ENCODE measurements around the gene ABHD10.

ABHD10 gene

DNA sequence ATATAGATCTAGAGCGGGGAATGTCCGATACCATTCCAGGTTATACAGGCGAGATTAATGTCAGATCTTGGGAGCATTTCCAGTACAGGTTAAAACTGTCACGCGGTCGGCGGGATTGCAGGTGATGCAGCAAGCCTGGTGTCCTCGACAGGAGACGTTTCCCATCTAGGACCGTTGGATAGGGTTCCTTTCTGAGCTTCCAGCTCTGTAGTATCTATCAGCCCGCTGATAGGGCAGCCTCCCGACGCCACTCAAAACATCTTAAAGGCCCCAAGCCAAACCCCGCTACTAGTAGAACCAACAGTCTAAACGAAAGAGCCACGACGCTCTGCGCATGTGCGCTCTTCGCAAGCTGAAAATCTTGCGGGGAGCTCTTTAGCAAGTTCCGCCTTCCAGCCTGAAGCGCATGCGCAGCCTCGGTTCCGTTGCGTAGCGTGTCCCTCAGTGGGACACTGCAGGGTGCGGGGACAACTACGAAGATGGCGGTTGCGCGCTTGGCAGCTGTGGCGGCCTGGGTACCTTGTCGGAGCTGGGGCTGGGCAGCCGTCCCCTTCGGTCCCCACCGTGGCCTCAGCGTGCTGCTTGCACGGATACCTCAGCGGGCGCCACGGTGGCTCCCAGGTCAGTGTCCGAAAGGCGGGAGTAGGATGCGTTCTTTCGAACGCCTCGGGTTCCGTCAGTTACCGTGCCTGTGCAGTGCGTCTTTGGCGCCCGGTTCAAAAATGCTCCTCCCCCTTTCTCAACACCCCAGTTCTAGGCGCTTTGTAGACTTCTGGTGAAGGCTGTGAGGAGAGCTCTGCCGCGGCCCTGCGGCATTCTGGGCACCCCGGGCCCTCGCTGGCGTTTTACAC lies at the start of gene ABHD10:
TSS of gene ABHD10 (plus strand) at position 444 of the 851 bp plus-strand sequence. CDS start at position 480, 36 bp downstream.
- peak; percentile 99 for DNase-seq (ENCODE audit: low spot score)

DNA sequence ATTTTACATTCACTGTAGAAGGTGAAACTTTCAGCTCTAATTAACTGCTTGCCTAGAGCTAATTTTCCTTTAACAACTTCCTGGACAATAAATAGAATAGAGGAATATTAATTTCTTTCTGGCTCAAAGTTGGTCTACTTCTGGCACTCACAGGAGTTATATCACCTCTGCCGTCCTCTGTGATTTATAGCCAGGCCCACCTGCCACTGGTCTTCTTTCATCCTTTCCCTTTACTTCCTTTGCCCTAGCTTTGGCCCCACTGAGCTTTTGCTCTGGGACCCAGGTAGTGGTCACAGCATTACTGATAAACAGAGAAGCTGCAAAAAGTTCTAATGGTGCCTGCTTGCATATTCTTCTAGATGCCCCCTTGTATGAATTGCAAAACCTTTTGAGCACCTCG lies 49.3 kb upstream of the ABHD10 start:
- no peak for DNase-seq (ENCODE audit: low spot score)

DNA sequence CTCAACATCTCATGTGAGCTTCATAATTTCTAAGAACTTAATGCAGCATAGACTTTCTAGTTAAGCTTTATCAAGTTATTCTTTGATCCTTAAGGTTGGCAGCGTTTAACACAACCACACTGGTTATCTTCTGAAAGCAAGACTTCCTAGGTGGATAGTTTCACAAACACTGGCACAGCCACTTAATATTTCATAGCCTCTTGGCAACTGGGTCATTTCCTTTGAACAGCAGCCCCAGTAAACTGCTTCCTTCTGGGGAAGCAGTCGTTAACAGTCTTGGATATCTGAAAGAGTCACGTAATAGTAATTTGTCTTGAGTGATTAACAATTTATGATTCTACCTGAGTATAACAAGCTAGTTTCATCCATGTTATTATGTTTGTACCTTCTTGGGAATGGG lies 45.9 kb upstream of the ABHD10 start:
- no peak for DNase-seq (ENCODE audit: low spot score)

DNA sequence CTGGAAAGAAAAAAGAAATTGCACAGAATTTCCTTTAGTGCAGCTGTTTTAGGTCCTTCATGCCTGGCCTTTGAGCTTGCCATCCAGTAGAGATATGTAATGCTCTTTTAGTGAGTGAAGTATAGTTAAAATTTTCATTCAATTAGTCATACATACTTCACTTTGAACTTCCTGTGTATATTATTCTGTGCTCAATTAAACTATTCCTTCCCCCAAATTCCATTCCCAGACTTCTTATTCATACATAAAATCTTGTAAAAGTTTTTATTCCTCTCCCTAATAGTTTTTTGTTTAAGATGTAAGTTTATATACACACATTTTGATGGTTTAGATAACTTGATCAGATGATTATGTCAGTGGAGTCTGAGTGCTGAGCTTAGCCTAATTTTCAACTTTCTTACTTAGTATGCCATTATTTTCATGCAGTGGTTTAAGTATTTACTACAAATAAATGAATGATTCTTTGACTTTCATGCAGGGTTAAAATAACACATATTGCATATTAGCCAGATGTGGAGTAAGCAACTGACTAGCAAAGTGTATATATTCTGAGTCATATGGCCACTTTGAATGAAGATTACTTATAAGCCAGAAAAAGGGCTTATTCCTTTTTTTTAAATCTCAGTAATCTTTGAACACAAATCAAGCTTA lies 42.5 kb upstream of the ABHD10 start:
- DNase-seq (ENCODE audit: low spot score): no peak

DNA sequence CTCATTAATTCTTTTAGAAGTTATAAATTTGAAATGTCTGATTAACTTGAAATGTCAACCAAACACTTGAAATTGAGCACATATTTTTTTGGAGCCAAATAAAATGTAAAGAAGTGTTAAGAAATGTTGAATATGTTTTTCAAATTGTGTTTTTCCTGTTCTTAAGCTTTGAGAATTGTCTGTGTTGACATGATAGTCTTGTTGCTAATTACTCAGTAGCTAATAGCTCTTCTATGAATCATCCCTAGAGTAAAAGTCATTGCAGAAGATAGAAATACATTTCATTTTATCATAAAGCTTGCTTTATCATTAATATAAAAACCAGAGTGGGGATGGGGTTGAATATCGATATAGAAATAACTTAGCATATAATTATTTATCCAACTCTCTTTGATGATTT lies 41.9 kb upstream of the ABHD10 start:
- no peak for DNase-seq (ENCODE audit: low spot score)

DNA sequence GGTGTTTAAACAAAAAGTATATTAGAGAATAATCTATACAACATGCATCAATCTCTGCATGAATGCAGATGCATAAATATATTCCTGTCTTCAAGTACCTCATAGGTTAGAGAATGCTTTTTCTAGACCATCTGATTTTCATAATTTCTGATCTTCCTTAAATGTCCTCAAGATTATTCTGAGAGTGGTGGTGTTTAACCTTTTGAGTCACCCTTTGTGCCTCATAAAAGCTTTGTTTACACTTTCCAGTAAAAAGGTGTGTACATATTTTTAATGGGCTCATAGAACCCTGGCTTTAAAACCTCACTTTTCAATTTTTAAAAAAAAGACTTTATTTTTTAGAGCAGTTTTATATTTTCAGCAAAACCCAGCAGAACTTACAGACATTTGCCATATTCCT lies 41.0 kb upstream of the ABHD10 start:
- no peak for DNase-seq (ENCODE audit: low spot score)

DNA sequence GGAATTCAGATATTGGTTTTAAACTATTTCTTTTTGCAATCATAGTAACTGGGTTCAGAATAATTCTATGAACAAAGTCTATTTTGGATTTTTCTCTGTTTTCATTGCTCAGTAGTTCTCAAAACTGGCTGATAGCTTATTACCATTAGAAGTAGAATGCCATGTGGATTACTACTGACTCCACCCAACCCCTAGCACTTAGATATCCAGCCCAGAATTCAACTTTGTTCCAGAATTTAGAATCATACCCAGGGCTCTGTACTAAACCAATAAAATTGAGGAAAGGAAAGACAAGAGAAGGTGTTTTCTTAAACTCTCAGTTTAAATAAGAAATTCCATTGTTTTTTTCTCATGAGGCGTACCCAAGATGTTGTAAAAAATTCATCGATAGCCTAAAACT lies 39.0 kb upstream of the ABHD10 start:
- no peak for DNase-seq (ENCODE audit: low spot score)

DNA sequence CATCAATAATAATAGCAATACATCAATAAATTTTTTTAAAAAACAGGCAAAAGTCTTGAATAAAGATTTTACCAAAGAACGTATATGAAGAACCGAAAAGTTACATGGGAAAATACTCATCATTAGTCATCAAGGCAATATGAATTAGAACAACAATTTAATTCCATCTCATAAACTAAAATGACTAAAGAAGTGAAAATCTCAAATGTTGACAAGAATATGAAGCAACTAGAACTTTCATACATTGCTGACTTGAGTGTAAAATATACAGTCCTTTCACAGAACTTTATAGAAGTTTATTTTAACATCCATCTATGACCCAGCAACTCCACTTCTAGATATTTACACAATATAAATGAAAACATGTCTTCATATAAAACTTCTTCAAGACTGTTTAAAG lies 35.3 kb upstream of the ABHD10 start:
- no peak for DNase-seq (ENCODE audit: low spot score)

DNA sequence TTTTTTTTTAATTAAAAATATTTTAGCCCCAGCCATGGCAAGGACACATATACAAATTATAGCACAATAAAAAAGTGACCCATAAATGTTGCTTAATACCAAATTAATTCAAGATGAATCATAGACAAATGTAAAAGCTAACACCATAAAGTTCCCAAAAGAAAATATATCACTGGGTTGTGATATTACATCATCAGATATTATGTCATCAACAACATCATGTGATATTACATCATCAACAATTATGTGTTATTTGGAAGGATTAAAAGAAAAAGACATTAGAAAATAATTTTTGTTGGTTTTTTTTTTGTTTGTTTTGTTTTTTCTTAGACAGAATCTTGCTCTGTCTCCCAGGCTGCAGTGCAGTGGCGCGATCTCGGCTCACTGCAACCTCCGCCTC lies 34.5 kb upstream of the ABHD10 start:
- DNase-seq (ENCODE audit: low spot score): no peak

DNA sequence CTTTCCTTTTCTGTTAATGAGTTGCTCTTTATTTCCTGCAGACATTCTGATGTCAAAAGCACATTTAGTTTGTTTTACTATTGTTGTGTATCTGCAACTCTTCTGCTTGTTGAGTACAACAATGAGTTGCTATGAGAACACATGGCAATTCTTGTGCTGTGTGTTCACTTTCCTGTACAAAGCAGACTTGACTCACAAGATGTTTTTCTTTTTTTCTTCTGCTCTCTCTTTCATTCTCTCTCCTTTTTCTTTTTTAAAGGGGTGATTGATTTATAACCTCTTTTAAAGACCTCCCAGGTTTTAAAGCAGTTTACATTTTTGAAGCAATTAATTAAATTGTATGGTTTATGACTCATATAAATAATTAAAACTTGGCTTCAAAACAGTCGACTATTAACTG lies 31.6 kb upstream of the ABHD10 start:
- no peak for DNase-seq (ENCODE audit: low spot score)

DNA sequence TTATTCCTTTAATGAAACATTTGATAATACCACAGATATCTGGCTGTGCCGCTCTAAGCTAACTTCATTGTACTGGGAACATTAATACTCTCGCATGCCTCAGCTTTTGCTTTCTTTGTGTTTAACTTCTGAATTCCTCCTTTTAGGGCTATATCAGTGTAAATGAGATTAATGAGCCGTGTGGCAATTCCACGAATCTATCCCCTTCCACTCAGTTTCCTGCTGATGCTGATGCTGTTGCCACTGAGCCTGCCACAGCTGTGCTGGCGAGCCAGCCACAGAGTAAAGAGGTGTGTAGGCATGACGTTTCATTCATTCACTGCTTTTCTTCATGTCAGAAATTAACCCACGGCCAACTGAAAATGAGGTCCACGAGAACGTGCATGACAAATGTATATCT lies 30.0 kb upstream of the ABHD10 start:
- DNase-seq (ENCODE audit: low spot score): no peak

DNA sequence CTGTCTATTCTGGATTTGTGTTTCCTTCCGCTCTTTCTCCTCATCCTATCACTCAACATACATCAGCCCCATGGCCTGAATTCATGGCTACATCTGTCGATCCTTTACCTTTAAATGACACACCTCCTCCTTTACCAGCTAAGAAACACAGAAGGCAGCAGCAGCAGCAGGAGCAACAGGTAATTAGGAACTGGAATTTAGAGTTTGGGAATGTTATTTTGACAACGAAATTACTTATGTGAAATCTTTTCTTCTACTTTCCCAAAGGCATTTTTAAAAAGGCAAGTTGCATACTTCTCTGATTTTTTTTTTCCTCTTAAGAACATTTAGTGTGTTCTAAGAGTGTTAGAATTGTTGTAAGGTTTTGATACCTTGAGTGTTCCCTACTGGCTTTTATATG lies 29.1 kb upstream of the ABHD10 start:
- no peak for DNase-seq (ENCODE audit: low spot score)

DNA sequence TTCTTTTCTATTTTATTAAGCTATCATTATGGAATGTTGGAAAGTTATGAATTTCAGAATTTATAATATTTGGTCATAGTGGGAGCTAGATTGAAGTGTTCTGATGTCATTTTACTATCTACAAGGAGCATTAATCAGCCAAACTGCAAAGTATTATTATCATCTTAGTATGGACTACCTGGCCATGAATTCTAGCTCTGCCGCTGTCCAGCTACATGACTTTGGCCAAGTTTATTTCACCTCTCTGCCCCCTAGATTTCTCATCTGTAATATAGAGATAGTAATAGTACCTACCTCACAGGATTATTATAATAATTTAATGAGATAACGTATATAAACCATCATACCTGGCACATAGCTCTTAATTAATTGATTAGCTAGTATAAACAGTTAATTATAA lies 27.8 kb upstream of the ABHD10 start:
- no peak for DNase-seq (ENCODE audit: low spot score)

DNA sequence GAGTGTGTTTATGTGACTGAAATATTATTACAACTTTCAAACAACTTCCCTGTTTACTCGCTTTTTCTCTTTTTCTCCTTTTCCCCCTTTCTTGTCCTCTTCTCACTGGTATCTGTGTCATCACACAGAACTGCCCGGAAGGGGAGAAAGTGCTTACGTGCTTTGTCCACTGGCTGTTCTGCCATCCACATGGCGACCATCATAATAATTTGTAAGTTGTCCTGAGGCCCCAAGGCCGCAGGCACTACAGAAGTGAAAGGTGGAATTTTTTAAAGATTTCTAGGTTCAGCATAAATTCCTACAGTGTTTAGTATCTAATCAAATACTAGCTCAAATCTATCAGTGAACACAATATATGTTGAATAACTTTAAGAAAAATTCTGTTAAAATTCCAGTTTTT lies 26.7 kb upstream of the ABHD10 start:
- DNase-seq (ENCODE audit: low spot score): no peak

DNA sequence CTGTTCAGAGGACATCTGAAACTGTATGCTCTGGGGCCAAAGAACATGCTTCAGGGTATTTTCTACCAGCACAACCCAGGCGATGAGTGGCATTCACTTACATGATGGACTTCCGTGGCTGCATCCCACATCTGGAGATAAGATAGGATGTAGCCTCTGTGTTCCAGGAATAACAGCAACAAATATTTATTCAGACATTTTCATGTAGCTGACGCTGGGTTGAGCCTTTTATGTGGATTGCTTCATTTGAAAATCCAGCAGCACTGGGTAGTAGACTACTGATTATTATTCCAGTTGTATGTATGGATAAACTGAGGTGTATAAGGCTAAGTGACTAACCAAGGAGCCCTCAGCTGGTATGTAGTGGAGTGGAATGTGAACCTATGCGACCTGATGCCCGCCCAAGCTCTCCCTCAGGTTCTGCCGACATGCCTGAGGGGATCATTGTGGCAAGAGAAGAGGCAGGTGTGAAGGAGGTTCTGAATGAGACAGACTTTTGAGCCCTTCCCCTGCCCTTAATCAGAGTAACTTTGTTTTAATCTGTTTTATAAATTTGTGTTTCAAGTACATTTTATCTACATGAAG lies 25.9 kb upstream of the ABHD10 start:
- DNase-seq (ENCODE audit: low spot score): no peak

DNA sequence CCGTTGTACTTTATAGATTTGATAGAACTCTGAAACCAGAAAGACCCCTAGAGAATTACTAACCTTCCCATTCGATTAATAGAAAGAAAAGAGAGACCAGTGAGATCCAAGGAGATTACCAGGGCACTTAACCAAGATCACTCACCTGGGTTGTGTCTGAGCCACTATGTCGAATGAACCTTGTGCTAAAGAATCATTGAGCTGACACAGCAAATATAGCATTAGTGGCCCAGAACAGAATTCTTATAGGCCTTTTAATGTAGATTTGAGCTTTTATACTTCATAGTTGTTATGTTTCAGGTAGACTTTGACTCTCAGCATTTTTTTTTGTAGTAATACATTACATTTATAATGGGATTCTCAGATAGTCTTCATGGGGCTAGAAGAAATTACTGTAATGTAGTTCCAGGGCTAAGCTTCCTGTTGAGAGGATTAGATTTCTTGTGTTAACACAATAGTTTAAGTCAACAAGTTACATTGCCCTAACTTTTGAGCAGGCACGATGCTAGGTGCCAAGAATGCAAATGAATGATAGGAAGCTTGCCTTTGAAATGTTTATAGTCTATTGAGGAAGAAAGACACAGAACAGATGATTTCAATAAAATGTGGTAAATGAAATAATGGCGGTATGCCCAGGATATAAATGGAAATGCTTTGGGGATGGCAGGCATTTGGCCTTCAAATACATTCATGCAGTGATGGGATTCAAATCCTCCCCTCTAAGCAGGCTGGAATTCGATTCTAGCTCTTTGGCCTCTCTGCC lies 24.4 kb upstream of the ABHD10 start:
- DNase-seq (ENCODE audit: low spot score): no peak

DNA sequence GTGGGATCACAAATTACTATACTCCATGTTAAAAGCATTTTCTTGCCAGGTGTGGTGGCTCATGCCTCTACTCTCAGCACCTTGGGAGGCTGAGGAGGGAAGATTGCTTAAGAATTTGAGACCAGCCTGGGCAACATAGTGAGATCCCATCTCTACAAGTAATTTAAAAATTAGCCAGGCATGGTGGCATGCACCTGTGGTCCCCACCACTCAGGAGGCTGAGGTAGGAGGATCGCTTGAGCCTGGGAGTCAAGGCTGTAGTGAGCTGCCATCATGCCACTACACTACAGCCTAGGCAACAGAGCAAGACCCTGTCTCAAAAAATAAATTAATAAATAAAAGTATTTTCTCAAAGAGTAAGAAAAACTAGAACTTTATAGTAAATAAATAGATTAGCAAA lies 22.9 kb upstream of the ABHD10 start:
- DNase-seq (ENCODE audit: low spot score): no peak

DNA sequence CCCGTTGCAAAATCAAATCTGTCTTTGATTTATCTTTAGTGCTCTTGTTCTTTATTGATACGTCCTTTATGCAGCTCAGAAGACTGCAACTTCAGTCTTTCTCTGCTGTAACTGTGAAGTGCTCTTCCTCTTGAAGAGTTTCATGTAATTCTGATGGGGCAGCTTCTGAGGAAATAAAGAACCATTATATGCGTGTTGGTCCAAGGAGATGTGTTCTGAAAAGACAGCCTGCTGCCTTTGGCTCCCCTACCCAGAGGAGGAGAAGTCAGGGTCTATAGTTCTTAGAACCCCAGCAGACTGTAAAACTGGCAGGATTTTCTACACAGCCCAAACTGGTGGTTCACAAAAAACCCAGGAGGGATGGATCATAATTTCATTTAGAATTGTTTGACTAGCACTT lies 22.4 kb upstream of the ABHD10 start:
- DNase-seq (ENCODE audit: low spot score): no peak

DNA sequence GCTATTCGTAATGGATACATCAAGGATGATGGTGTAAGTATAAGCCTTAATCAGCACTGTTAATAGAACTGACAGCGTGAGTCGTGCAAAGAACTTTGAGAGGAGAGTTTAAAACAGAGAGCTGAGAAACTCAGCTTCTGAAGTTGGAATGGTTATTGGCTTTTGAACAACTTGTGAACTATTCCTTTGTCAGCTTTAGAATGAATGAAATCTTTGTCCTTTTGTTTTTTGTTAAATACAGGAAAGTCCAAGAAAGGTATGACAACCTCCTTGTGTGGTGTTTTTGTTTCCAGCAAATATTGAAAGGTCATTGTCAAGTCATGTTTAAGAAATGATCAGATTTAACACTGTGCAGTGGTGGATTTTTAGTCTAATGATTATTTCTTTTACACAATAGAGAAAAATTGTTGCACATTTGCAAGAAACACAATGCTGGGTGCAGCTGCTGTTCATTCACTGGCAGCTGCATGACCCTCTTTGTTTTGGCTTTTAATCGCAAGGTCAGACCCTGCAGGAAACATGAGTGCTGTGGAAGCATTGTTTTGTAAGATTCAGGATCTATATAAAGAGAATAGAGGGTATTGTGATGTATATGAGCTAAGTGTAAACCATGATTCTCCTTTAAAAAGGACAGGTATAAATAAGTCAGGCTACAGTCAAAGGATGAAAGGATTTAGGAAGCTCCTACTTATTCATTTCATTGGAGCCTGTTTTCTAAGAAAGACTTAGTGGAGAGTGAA lies 21.7 kb upstream of the ABHD10 start:
- no peak for DNase-seq (ENCODE audit: low spot score)

DNA sequence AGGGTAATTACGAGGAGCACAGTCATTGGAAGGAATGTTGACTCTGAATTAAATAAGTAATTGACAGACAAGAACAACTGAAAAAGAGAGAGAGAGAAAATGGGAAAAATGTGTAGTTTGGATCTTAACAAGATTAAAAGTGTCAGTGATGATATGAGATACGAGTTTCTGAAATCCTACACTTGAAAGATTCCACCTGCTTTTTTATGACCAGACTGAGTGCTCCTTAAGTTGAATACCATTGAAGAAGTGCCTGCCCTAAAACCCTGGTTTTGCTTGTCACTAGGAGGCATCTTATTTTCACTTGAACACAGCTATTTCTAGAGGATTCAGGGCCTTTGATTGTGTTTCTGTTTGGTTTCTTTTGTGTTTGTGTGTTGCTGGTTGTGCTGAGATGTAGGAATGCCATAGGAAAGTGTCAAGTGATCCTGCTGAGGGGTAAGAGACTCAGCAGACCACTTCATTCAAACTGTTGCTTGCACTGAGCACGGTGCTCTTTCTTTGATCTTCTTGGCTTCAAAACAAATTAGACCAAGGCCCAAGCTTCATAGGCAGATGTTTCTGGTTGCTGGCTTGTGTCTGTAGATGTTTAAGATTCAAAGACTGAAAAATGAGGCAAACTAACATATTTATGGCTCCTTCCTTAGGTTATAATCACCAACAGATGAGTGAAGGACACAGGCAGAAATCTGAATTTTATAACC lies 17.2 kb upstream of the ABHD10 start:
- no peak for DNase-seq (ENCODE audit: low spot score)

DNA sequence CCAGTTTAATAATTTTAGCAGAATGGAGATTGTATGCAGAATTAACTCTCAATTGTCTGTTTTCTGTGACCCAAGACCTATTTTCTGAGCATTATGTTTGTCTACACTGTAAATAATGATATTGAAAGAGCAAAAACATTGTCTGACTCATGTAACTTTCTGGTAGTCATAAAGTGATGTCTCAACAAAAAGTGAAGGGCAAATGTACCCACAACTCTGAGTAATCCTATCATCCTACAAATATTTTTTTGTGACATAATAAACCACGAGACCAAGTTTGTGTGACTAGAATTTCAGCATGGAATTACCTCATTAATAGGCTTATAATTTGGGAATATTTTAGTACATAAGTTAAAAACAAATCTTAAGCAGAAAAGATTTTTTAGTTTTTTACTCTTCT lies 15.4 kb upstream of the ABHD10 start:
- DNase-seq (ENCODE audit: low spot score): no peak

Data from cerebellar cortex (tissue), 1 donor.